ENCODE measurements around the gene ALG8.

- TF ChIP-seq CTCF (IDR thresholded peaks at IDR 0.05) (no peak), EP300 (IDR thresholded peaks at IDR 0.05) (no peak), POLR2A (IDR thresholded peaks at IDR 0.05) (no peak), POLR2AphosphoS5 (IDR thresholded peaks at IDR 0.05) (no peak)
Measured at GRCh38 chr11:78147807-78148206, 8.4 kb upstream of the ALG8 start.
